Measurements from ENCODE around the gene OBP2B. TPM values are rescaled to one million over a fixed set of nuclear protein-coding genes. Genes with fewer than 3 reads are reported as not detected.
"Not testable (repeated sequence)": the region's sequence is repeated elsewhere in the genome, so short reads cannot be mapped to it uniquely, and the experiment has no call there.

OBP2B gene
- total RNA-seq, 1 experiment from 2014 or later = not detected

DNA sequence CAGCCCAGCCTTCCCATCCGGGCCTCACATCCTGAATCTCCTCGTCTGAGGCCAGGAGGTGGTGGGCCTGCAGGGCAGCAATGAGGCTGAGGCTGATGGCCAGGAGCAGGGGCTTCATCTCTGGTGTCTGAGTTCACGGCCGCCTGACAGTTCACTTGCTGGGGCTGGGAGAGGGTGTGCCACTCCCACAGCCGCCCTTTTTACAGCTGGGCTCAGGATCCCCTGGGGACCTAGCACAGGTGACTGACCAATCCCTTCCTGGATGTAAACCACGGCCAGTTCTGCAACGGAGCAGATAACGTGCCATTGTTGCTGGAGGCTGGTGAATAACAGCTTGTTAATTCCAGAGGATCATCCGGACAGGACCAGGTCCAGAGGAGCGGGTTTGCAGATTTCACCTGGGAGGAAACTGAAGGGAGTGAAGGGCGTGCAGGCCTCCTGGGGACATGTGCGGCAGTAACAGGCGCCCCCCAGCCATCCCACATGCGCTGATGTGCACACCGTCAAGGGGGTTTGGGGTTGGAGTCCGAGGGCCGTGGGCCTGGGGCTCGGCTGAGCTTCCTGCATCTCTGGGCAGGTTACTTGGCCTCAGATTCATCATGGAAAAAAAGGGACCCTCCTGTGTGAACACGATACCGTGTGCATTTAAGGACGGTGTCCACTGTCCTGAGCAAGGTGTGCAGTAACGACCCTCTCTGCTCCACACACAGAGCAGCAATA is 19.6 kb upstream of the OBP2B start:
- not testable (repeated sequence) for H3K27me3 ChIP-seq (ENCODE audit: low read length); H3K4me1 ChIP-seq (ENCODE audit: low read length); H3K9ac ChIP-seq (ENCODE audit: low read length); H3K9me3 ChIP-seq (ENCODE audit: low read length); H3K4me2 ChIP-seq (ENCODE audit: low read depth, low read length, poor library complexity, severe bottlenecking); H4K20me1 ChIP-seq (ENCODE audit: insufficient read depth, low read depth, low read length); H3K36me3 ChIP-seq (ENCODE audit: insufficient read depth, low read length); H2AFZ ChIP-seq (ENCODE audit: low read length); DNase-seq; H3K79me2 ChIP-seq (ENCODE audit: low read length); H3K27ac ChIP-seq (ENCODE audit: low read length); H3K4me3 ChIP-seq (ENCODE audit: low read length); H3K9me2 ChIP-seq (replicated peaks; ENCODE audit: insufficient read depth, low read length)

DNA sequence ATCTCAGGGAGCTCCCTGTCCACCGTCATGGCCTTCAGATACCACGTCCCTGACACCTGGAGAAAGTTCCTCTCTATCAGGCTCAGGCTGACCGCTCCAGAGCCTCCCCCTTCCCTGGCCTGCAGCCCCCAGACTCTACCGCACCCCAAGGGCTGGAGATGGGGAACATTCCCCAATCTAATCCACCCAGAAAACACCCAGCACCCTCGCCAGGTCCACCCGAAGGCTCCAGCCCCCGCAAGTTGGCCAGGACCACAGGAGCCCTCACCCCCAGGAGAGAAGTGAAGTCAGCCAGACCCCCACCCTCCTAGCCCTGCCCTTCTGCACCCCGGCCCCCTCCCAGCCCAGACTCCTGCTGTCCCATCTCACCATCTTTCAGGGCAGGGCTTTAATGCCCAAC is 18.9 kb upstream of the OBP2B start:
- H3K9ac ChIP-seq (ENCODE audit: low read length); H2AFZ ChIP-seq (ENCODE audit: low read length); H3K9me3 ChIP-seq (ENCODE audit: low read length); H3K4me1 ChIP-seq (ENCODE audit: low read length); H3K27me3 ChIP-seq (ENCODE audit: low read length); H3K9me2 ChIP-seq (replicated peaks; ENCODE audit: insufficient read depth, low read length); H3K79me2 ChIP-seq (ENCODE audit: low read length); H3K4me3 ChIP-seq (ENCODE audit: low read length); DNase-seq; H4K20me1 ChIP-seq (ENCODE audit: insufficient read depth, low read depth, low read length); H3K4me2 ChIP-seq (ENCODE audit: low read depth, low read length, poor library complexity, severe bottlenecking); H3K27ac ChIP-seq (ENCODE audit: low read length); H3K36me3 ChIP-seq (ENCODE audit: insufficient read depth, low read length): not testable (repeated sequence)

DNA sequence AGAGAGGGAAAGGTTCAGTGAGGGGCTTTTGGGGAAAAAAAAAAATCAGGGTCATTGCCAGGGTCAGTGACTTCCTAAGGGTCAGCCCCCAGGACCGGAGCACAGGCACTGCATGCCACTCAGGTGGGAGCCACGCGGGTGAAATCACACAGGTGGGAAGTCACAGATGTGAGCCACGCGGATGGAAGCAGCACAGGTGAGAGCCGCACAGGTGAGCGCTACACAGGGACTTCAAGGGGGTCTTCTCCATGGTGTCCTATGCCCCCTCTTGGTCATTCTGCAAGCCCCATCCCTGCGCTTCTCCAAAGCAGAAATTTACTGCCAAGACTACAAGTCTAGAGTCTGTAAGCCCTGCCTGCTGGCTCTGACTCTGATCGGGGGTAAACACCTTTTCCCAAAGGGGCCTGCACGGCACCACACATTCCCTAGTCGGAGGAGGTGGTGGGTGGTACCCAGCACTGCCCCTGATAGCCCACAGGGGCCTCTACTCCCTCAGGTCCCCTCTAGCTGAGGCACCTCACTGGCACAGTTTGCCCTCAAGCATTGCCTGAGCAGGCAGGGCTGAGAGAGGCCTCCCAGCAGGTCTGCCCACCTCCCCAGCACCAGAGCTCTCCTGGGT is 18.3 kb upstream of the OBP2B start:
- DNase-seq = no peak
- H3K4me1 ChIP-seq (ENCODE audit: low read length) = peaks cover 8% of the 10 kb centered on the region
- no peaks in the 10 kb centered on the region for H3K36me3 ChIP-seq (ENCODE audit: insufficient read depth, low read length)
- H3K4me2 ChIP-seq (ENCODE audit: low read depth, low read length, poor library complexity, severe bottlenecking) = no peak overlapping the region
- H3K9me3 ChIP-seq (ENCODE audit: low read length) = no peaks in the 10 kb centered on the region
- no peak overlapping the region for H3K4me3 ChIP-seq (ENCODE audit: low read length)
- H3K27ac ChIP-seq (ENCODE audit: low read length) = no peak overlapping the region
- no peak overlapping the region for H2AFZ ChIP-seq (ENCODE audit: low read length)
- H3K27me3 ChIP-seq (ENCODE audit: low read length) = no peaks in the 10 kb centered on the region
- no peaks in the 10 kb centered on the region for H3K79me2 ChIP-seq (ENCODE audit: low read length)
- H4K20me1 ChIP-seq (ENCODE audit: insufficient read depth, low read depth, low read length) = no peaks in the 10 kb centered on the region
- H3K9ac ChIP-seq (ENCODE audit: low read length) = no peak overlapping the region
- H3K9me2 ChIP-seq (replicated peaks; ENCODE audit: insufficient read depth, low read length) = no peaks in the 10 kb centered on the region

DNA sequence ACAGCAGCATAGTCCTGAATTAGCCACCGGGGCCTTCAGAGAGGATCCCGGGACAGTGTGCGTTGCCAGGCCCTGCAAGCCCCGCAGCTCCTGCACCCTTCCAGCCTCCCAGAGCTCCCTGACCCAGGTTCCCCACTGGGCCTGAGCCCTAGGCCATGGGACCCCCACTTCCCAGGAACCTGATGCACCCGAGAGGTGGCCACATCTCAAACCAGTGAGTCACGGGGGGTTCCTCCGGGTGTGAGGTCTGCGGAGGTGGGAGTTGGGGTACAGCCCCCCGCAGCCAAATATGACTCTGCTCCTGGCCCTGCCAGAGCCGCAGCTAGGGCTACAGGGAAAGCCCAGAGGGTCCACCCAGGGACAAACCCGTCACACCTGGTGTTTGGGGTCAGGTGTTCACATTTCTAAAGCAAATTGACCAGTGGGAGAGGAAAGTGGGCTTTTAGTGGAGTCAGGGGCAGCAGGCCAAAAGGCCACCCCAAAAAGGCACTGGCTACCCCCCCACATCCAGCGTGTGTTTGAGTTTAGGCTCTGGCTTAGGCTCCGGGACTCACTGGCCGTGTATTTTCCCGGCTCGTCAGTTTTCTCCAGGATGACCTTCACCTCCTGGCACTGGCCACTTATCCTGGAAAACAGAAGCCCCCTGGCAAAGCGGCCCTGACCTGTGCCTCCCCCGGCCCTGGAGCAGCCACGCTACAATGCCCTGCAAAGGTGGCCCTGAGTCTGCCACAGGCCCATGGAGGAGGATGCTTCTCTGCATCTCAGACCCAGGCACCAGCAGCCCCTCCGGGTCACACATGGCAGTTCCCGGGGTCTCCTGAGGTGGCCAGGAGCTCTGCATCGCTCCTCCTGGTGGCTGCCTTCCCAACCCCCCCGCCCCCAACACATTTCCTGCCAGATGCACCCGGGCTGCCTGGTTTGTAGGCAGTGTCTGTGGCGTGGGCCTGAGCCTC is 17.4 kb upstream of the OBP2B start:
- H3K9me3 ChIP-seq (ENCODE audit: low read length) = no peaks in the 10 kb centered on the region
- no peaks in the 10 kb centered on the region for H3K36me3 ChIP-seq (ENCODE audit: insufficient read depth, low read length)
- no peak for DNase-seq
- no peak overlapping the region for H3K27ac ChIP-seq (ENCODE audit: low read length)
- H3K27me3 ChIP-seq (ENCODE audit: low read length) = no peaks in the 10 kb centered on the region
- H4K20me1 ChIP-seq (ENCODE audit: insufficient read depth, low read depth, low read length) = no peaks in the 10 kb centered on the region
- H3K4me3 ChIP-seq (ENCODE audit: low read length) = no peak overlapping the region
- H3K4me1 ChIP-seq (ENCODE audit: low read length) = peaks cover 8% of the 10 kb centered on the region
- no peak overlapping the region for H3K4me2 ChIP-seq (ENCODE audit: low read depth, low read length, poor library complexity, severe bottlenecking)
- H3K9me2 ChIP-seq (replicated peaks; ENCODE audit: insufficient read depth, low read length) = no peaks in the 10 kb centered on the region
- H3K9ac ChIP-seq (ENCODE audit: low read length) = no peak overlapping the region
- no peaks in the 10 kb centered on the region for H3K79me2 ChIP-seq (ENCODE audit: low read length)
- no peak overlapping the region for H2AFZ ChIP-seq (ENCODE audit: low read length)

DNA sequence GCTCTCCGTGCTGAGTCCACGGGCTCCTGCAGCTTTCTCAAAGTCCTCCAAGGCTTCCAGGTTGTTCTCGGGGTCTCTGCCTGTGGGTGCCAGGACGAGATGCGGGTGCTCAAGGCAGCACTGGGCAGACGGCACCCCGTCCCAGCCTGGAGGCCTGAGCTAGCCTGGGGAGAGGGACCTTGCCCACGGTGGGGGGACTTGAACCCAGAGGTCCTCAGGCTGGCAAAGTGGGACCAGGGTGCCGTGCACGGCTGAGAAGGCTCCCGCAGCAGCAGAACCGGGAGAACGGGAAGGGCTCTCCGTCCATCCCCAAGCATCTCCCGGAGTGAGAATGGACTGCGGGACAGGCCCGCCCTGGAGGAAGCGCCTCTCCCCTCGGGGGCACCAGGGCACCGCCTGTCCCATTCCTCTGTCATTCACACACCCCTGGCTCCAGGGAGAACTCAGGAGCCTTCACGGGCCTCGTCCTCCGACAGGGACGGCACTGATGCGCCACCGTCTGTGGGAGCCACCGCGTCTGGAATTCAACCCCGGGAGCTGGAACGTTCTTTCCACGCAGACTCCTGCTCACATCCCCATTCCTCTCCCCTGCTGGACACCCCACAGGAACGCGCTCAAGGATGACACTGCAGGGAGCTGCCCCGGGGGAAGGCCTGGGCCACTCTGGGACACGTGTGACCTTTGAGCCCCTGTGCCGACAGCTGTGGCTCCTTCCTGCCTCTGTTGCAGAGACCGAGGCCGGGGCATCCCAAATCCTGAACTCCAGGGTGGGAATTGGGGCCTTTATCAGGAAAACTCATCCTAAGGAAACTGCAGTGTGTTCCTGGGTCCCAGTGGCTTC is 16.3 kb upstream of the OBP2B start:
- Histone ChIP-seq H3K4me1 (ENCODE audit: low read length) (peaks cover 8% of the 10 kb centered on the region), H3K27me3 (ENCODE audit: low read length) (no peaks in the 10 kb centered on the region), H2AFZ (ENCODE audit: low read length) (no peak overlapping the region), H3K9me3 (ENCODE audit: low read length) (no peaks in the 10 kb centered on the region), H3K4me2 (ENCODE audit: low read depth, low read length, poor library complexity, severe bottlenecking) (no peak overlapping the region), H3K9ac (ENCODE audit: low read length) (no peak overlapping the region), H4K20me1 (ENCODE audit: insufficient read depth, low read depth, low read length) (no peaks in the 10 kb centered on the region), H3K4me3 (ENCODE audit: low read length) (no peak overlapping the region), H3K79me2 (ENCODE audit: low read length) (no peaks in the 10 kb centered on the region), H3K27ac (ENCODE audit: low read length) (no peak overlapping the region), H3K36me3 (ENCODE audit: insufficient read depth, low read length) (no peaks in the 10 kb centered on the region), H3K9me2 (replicated peaks; ENCODE audit: insufficient read depth, low read length) (no peaks in the 10 kb centered on the region)
- DNase-seq = no peak

DNA sequence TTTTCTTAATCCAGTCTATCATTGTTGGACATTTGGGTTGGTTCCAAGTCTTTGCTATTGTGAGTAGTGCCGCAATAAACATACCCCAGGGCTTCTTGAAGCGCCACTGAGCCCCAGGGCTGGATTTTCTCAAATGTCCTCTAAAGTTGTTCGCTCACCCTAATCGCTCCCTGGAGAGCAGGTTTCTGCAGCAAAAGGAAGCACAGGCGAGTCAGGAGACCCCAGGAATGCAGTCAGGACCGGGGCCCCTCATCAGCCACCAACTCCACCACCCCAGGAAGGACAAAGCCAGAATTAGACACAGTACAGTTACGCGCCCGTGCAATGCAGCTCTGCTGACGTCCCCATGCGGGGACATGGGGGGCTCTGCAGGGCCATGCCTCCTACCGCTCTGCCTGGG is 15.7 kb upstream of the OBP2B start:
- H3K4me1 ChIP-seq (ENCODE audit: low read length) = peaks cover 8% of the 10 kb centered on the region
- no peak overlapping the region for H2AFZ ChIP-seq (ENCODE audit: low read length)
- H3K4me2 ChIP-seq (ENCODE audit: low read depth, low read length, poor library complexity, severe bottlenecking) = no peak overlapping the region
- no peaks in the 10 kb centered on the region for H3K9me3 ChIP-seq (ENCODE audit: low read length)
- H3K79me2 ChIP-seq (ENCODE audit: low read length) = no peaks in the 10 kb centered on the region
- no peak overlapping the region for H3K4me3 ChIP-seq (ENCODE audit: low read length)
- H3K36me3 ChIP-seq (ENCODE audit: insufficient read depth, low read length) = no peaks in the 10 kb centered on the region
- no peak overlapping the region for H3K27ac ChIP-seq (ENCODE audit: low read length)
- H3K9me2 ChIP-seq (replicated peaks; ENCODE audit: insufficient read depth, low read length) = no peaks in the 10 kb centered on the region
- H3K9ac ChIP-seq (ENCODE audit: low read length) = no peak overlapping the region
- H4K20me1 ChIP-seq (ENCODE audit: insufficient read depth, low read depth, low read length) = no peaks in the 10 kb centered on the region
- H3K27me3 ChIP-seq (ENCODE audit: low read length) = no peaks in the 10 kb centered on the region
- no peak for DNase-seq

DNA sequence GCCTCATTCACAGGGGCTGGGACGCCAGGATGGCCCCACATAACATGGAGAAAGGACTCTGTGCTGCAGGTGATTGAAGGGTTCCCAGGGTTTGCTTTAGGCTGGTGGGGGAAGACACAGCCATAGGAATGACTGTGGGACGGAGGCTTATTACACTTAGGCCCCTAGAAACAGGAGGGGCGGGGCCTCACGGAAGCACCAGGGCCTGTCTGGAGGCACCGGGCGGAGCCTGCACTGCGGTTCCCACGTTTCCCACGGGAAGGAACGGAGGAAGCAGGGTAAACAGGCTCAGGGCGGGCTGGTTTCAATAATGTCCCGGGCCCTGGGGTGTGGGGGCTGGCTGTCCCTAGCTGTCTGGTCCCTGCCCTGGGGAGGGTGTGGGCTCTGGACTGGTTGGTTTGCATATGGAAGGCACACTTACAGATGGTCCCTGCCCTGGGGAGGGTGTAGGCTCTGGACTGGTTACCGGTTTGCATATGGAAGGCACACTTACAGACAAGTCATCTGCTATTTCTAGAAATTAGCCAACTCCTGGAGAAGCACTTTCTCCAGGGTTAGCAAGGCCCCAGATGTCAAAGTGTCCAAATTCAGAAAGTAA is 14.2 kb upstream of the OBP2B start:
- H3K4me3 ChIP-seq (ENCODE audit: low read length); H4K20me1 ChIP-seq (ENCODE audit: insufficient read depth, low read depth, low read length); H3K9me3 ChIP-seq (ENCODE audit: low read length); DNase-seq; H3K9me2 ChIP-seq (replicated peaks; ENCODE audit: insufficient read depth, low read length); H2AFZ ChIP-seq (ENCODE audit: low read length); H3K27me3 ChIP-seq (ENCODE audit: low read length); H3K27ac ChIP-seq (ENCODE audit: low read length); H3K4me1 ChIP-seq (ENCODE audit: low read length); H3K36me3 ChIP-seq (ENCODE audit: insufficient read depth, low read length); H3K9ac ChIP-seq (ENCODE audit: low read length); H3K79me2 ChIP-seq (ENCODE audit: low read length): not testable (repeated sequence)
- H3K4me2 ChIP-seq (ENCODE audit: low read depth, low read length, poor library complexity, severe bottlenecking) = peak overlapping the region; percentile 32

All from Karpas-422 (cell line).